IMR-90 (cell line): Measurements from ENCODE around the gene DNMT3A. TPM values are rescaled to one million over a fixed set of nuclear protein-coding genes. Genes with fewer than 3 reads are reported as not detected.

Experiments
- ATAC-seq: fragments of 200-7000 bp; cut with Tn5 transposase; 2 replicates; pipeline ENCODE4 v1.9.1; 2020; ENCODE audit warnings: low read depth, mild to moderate bottlenecking, moderate library complexity
- BruUV-seq: library from RNA; stranded (reverse); fragments of 400-500 nt; replicated peaks from 2 replicates; lab custom pipeline; 2021; lab: Mats Ljungman, UMichigan
- CTCF ChIA-PET: fragments of 300-600 bp; formaldehyde crosslinking; extraction: SDS; loops from one replicate; lab custom pipeline; 2021; ENCODE audit warnings: antibody characterized with exemption; lab: Yijun Ruan, JAX
- POLR2A ChIA-PET: fragments of 300-600 bp; sonication (Branson Sonifier 250); formaldehyde crosslinking; loops from one replicate; lab custom pipeline; 2022; ENCODE audit warnings: antibody characterized with exemption; ENCODE audit not compliant: unreplicated experiment; lab: Charles Lee
- DNase-seq: peaks from one replicate; pipeline ENCODE4 v3.0.0; 2013
- H2AFZ ChIP-seq: replicated peaks from 2 replicates; pipeline ENCODE3; 2013; ENCODE audit warnings: low read length, mild to moderate bottlenecking; ENCODE audit not compliant: poor library complexity
- H2AK5ac ChIP-seq: 2 replicates; pipeline ENCODE4 v1.6.1; 2013; ENCODE audit warnings: low read depth, low read length, inconsistent platforms
- H2AK9ac ChIP-seq: replicated peaks from 2 replicates; pipeline ENCODE3; 2013; ENCODE audit warnings: mild to moderate bottlenecking, low read depth, low read length, moderate library complexity; ENCODE audit not compliant: poor library complexity
- H2BK120ac ChIP-seq: 2 replicates; pipeline ENCODE4 v1.6.1; 2013; ENCODE audit warnings: low read depth, low read length, inconsistent platforms
- H2BK15ac ChIP-seq: 3 replicates; pipeline ENCODE4 v1.6.1; 2013; ENCODE audit warnings: low read depth, low read length, inconsistent platforms
- H2BK20ac ChIP-seq: 2 replicates; pipeline ENCODE4 v1.6.1; 2013; ENCODE audit warnings: low read depth, mild to moderate bottlenecking, inconsistent platforms, low read length, moderate library complexity
- H2BK5ac ChIP-seq: 2 replicates; pipeline ENCODE4 v1.6.1; 2013; ENCODE audit warnings: mild to moderate bottlenecking, low read depth, low read length, inconsistent platforms; ENCODE audit not compliant: poor library complexity, severe bottlenecking
- H3K14ac ChIP-seq: replicated peaks from 2 replicates; pipeline ENCODE4 v1.6.1; 2013; ENCODE audit warnings: low read depth, low read length, inconsistent platforms
- H3K18ac ChIP-seq: 2 replicates; pipeline ENCODE4 v1.6.1; 2013; ENCODE audit warnings: low read depth, low read length, control low read depth
- H3K23ac ChIP-seq: 2 replicates; pipeline ENCODE4 v1.6.1; 2013; ENCODE audit warnings: low read depth, low read length, inconsistent platforms
- H3K27ac ChIP-seq: 2 replicates; pipeline ENCODE4 v1.5.1; 2013; ENCODE audit warnings: mild to moderate bottlenecking, control low read depth, low read length; ENCODE audit not compliant: insufficient read depth
- H3K27me3 ChIP-seq: 2 replicates; pipeline ENCODE4 v1.6.1; 2013; ENCODE audit warnings: low read length; ENCODE audit not compliant: control insufficient read depth, insufficient read depth
- H3K36me3 ChIP-seq: 2 replicates; pipeline ENCODE4 v1.6.1; 2013; ENCODE audit warnings: low read length, mixed read lengths; ENCODE audit not compliant: control insufficient read depth, insufficient read depth
- H3K4ac ChIP-seq: 2 replicates; pipeline ENCODE4 v1.6.1; 2013; ENCODE audit warnings: low read depth, low read length, inconsistent platforms
- H3K4me1 ChIP-seq: 2 replicates; pipeline ENCODE4 v1.6.1; 2013; ENCODE audit warnings: low read length, mixed read lengths; ENCODE audit not compliant: control insufficient read depth, insufficient read depth
- H3K4me2 ChIP-seq: 2 replicates; pipeline ENCODE4 v1.6.1; 2013; ENCODE audit warnings: low read depth, mild to moderate bottlenecking, control low read depth, low read length, moderate library complexity
- H3K4me3 ChIP-seq: 2 replicates; pipeline ENCODE4 v1.5.1; 2013; ENCODE audit warnings: low read depth, mild to moderate bottlenecking, control low read depth, low read length, moderate library complexity; ENCODE audit not compliant: insufficient read depth
- H3K56ac ChIP-seq: 2 replicates; pipeline ENCODE4 v1.6.1; 2013; ENCODE audit warnings: low read length, inconsistent platforms; ENCODE audit not compliant: insufficient read depth; ENCODE audit errors: extremely low read depth
- H3K79me1 ChIP-seq, 2 experiments: 2 replicates each; pipeline ENCODE4 v1.6.1; 2013; ENCODE audit warnings: low read length in 2 of 2, inconsistent platforms in 1 of 2, low read depth in 1 of 2
- H3K9ac ChIP-seq: 2 replicates; pipeline ENCODE4 v1.6.1; 2013; ENCODE audit warnings: low read depth, low read length, control low read depth
- H3K9me1 ChIP-seq: 2 replicates; pipeline ENCODE4 v1.6.1; 2013; ENCODE audit warnings: low read length, inconsistent platforms; ENCODE audit not compliant: insufficient read depth
- H3K9me3 ChIP-seq: 2 replicates; pipeline ENCODE4 v1.6.1; 2013; ENCODE audit warnings: low read length; ENCODE audit not compliant: control insufficient read depth, insufficient read depth
- H4K20me1 ChIP-seq: 2 replicates; pipeline ENCODE4 v1.6.1; 2013; ENCODE audit warnings: low read length, inconsistent platforms; ENCODE audit not compliant: insufficient read depth
- H4K5ac ChIP-seq: 2 replicates; pipeline ENCODE4 v1.6.1; 2013; ENCODE audit warnings: mild to moderate bottlenecking, low read depth, low read length, control low read depth
- H4K8ac ChIP-seq, 2 experiments: 2 replicates each; pipeline ENCODE4 v1.6.1; 2013; ENCODE audit warnings: low read depth in 2 of 2, low read length in 2 of 2, control low read depth in 1 of 2, inconsistent platforms in 1 of 2
- H4K91ac ChIP-seq: 2 replicates; pipeline ENCODE4 v1.6.1; 2013; ENCODE audit warnings: low read depth, low read length, inconsistent platforms; ENCODE audit not compliant: insufficient read depth
- BHLHE40 ChIP-seq: fragments of 150-350 bp; IDR thresholded peaks from 2 replicates; pipeline ENCODE4 v1.6.1; 2016; ENCODE audit warnings: mild to moderate bottlenecking, low read depth, low read length
- CEBPB ChIP-seq: IDR thresholded peaks from 2 replicates; pipeline ENCODE4 v1.6.1; 2012; ENCODE audit warnings: low read depth, low read length, improper control_type of control experiment
- CTCF ChIP-seq: conservative IDR thresholded peaks from 2 replicates; pipeline ENCODE4 v1.5.1; 2012; ENCODE audit warnings: mild to moderate bottlenecking, low read depth, low read length, improper control_type of control experiment
- ELK1 ChIP-seq: fragments of 150-350 bp; IDR thresholded peaks from 2 replicates; pipeline ENCODE4 v1.6.1; 2016; ENCODE audit warnings: low read depth, mild to moderate bottlenecking, low read length, moderate library complexity, borderline replicate concordance
- FOS ChIP-seq: fragments of 150-350 bp; IDR thresholded peaks from 2 replicates; pipeline ENCODE4 v1.6.1; 2016; ENCODE audit warnings: low read depth, low read length
- MAFK ChIP-seq: IDR thresholded peaks from 2 replicates; pipeline ENCODE4 v1.6.1; 2012; ENCODE audit warnings: low read depth, low read length, improper control_type of control experiment
- MAZ ChIP-seq: IDR thresholded peaks from 2 replicates; pipeline ENCODE4 v1.6.1; 2012; ENCODE audit warnings: low read depth, mild to moderate bottlenecking, low read length, improper control_type of control experiment, moderate library complexity, borderline replicate concordance
- NFE2L2 ChIP-seq: fragments of 150-350 bp; IDR thresholded peaks from 2 replicates; pipeline ENCODE4 v1.6.1; 2016; ENCODE audit warnings: low read depth, mild to moderate bottlenecking, low read length
- POLR2A ChIP-seq: IDR thresholded peaks from 2 replicates; pipeline ENCODE4 v1.6.1; 2012; ENCODE audit warnings: mild to moderate bottlenecking, low read depth, low read length
- RAD21 ChIP-seq: IDR thresholded peaks from 2 replicates; pipeline ENCODE4 v1.6.1; 2012; ENCODE audit warnings: low read length, improper control_type of control experiment
- RCOR1 ChIP-seq: IDR thresholded peaks from 2 replicates; pipeline ENCODE4 v1.6.1; 2012; ENCODE audit warnings: mild to moderate bottlenecking, low read length, improper control_type of control experiment; ENCODE audit not compliant: insufficient replicate concordance
- SMC3 ChIP-seq: fragments of 150-350 bp; IDR thresholded peaks from 2 replicates; pipeline ENCODE4 v1.6.1; 2016; ENCODE audit warnings: low read depth, mild to moderate bottlenecking, antibody characterized with exemption, low read length, moderate library complexity
- WGBS, 2 experiments: methylation state at CpG; one replicate each; pipeline versions ENCODE4 v1.1.5 to v1.1.7; 2013; ENCODE audit warnings: missing lambda C conversion rate in 2 of 2; ENCODE audit not compliant: insufficient read length in 1 of 2; ENCODE audit errors: extremely low coverage in 2 of 2; 5-methylcytosine and 5-hydroxymethylcytosine counted together
- dilution Hi-C: fragments of 300-500 bp; cut with HindIII; formaldehyde crosslinking; loops from one replicate; pipeline ENCODE4 v1.14.3; 2018; ENCODE audit warnings: low sequenced_read_pairs; ENCODE audit not compliant: unreplicated experiment
- in situ Hi-C: fragments of 300-500 bp; cut with MboI; formaldehyde crosslinking; loops from 3 replicates; pipeline ENCODE4 v1.14.3; 2019; ENCODE audit warnings: low sequenced_read_pairs, inconsistent platforms, mixed read lengths
- intact Hi-C: fragments of 100-400 bp; cut with micrococcal nuclease; formaldehyde crosslinking; loops from 2 replicates; pipeline ENCODE4 v1.10.0; 2022
- polyA plus RNA-seq, 3 experiments: library from polyadenylated mRNA; depleted of rRNA; stranded (reverse); fragments of >200 nt; gene quantifications; 2 replicates each; pipeline ENCODE4 v1.2.3, GENCODE V29; 2012; ENCODE audit warnings: low replicate concordance in 1 of 3
- total RNA-seq: library from RNA; depleted of rRNA; stranded (reverse); fragments of >200 nt; gene quantifications from 2 replicates; pipeline ENCODE4 v1.2.3, GENCODE V29; 2012
- TF ChIP-seq, protein P1 (sequence below): fragments of 150-350 bp; IDR thresholded peaks from 2 replicates; pipeline ENCODE4 v1.6.1; 2017; ENCODE audit warnings: mild to moderate bottlenecking, antibody characterized with exemption, low read length, low read depth

DNMT3A gene
- total and polyA plus RNA-seq, 2 of the 4 experiments (the other 2 are of a cell fraction) = 4.4 to 9.7 TPM

GRCh38 chr2:25349397-25349796, 7.7 kb upstream of the DNMT3A start:
- peaks cover 12% of the 10 kb centered on the region for H3K4me1 ChIP-seq
- peak overlapping the region; percentile 40; the same call in 1 of the 2 replicates for H3K18ac ChIP-seq
- H3K27me3 ChIP-seq = no peaks in the 10 kb centered on the region
- peaks cover 12% of the 10 kb centered on the region; the same call in 1 of the 2 replicates for H3K9me1 ChIP-seq
- H3K4me2 ChIP-seq = no peak overlapping the region
- H3K79me1 ChIP-seq = no peaks in the 10 kb centered on the region
- ATAC-seq (peak; percentile 77), DNase-seq (peak; percentile 82)
- H2BK15ac ChIP-seq = peak overlapping the region; percentile 43; the same call in 1 of the 3 replicates
- peak overlapping the region; percentile 67 for H3K4ac ChIP-seq
- no peaks in the 10 kb centered on the region for H4K20me1 ChIP-seq
- H3K14ac ChIP-seq = peak overlapping the region; percentile 78
- H2AK9ac ChIP-seq = peak overlapping the region; percentile 90
- no peak overlapping the region for H4K91ac ChIP-seq
- H3K36me3 ChIP-seq = no peaks in the 10 kb centered on the region
- peak overlapping the region; percentile 31; the same call in 1 of the 2 replicates for H2AK5ac ChIP-seq
- H2BK5ac ChIP-seq = no peak overlapping the region
- WGBS, 2 experiments = 100% methylated on average over 2 of the region's 7 CpGs; no CpG with 5 or more reads in 1 of the 2 experiments
- intact Hi-C loops = no loop called here
- H4K8ac ChIP-seq = peak overlapping the region in 1 of 2 experiments; percentile 50; a peak in 1 of 4 replicates
- no TSS peak for BruUV-seq
- CTCF ChIA-PET = interaction anchor here (1.0 kb wide), 1 partner anchor 13 kb away, joined by 4 read pairs; no protein-coding TSS in a partner anchor
- H3K27ac ChIP-seq = no peak overlapping the region
- in situ Hi-C loops = no loop called here
- no peak overlapping the region for H3K4me3 ChIP-seq
- H2AFZ ChIP-seq = peak overlapping the region; percentile 88
- H3K23ac ChIP-seq = no peak overlapping the region
- H4K5ac ChIP-seq = no peak overlapping the region
- TF ChIP-seq, protein P1, sequence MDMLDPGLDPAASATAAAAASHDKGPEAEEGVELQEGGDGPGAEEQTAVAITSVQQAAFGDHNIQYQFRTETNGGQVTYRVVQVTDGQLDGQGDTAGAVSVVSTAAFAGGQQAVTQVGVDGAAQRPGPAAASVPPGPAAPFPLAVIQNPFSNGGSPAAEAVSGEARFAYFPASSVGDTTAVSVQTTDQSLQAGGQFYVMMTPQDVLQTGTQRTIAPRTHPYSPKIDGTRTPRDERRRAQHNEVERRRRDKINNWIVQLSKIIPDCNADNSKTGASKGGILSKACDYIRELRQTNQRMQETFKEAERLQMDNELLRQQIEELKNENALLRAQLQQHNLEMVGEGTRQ = no peak
- TF ChIP-seq SMC3 (no peak), CEBPB (peak; percentile 95), NFE2L2 (peak; percentile 55; the same call in 1 of the 2 replicates), MAFK (no peak), RCOR1 (no peak), BHLHE40 (no peak), ELK1 (no peak), FOS (no peak), CTCF (no peak), MAZ (no peak), POLR2A (no peak), RAD21 (no peak)
- H3K9ac ChIP-seq = no peak overlapping the region
- POLR2A ChIA-PET = no interaction called here
- peak overlapping the region; percentile 44; the same call in 1 of the 2 replicates for H2BK120ac ChIP-seq
- peak overlapping the region; percentile 74; the same call in 1 of the 2 replicates for H2BK20ac ChIP-seq
- H3K9me3 ChIP-seq = no peaks in the 10 kb centered on the region
- H3K56ac ChIP-seq = no peak overlapping the region
- dilution Hi-C loops = no loop called here
